HG03442 (cell line): ENCODE data around the gene GAN.
"Not testable (repeated sequence)": the region's sequence is repeated elsewhere in the genome, so short reads cannot be mapped to it uniquely, and the experiment has no call there.

Experiments
- ATAC-seq: cut with Tn5 transposase; IDR thresholded peaks from one replicate; pipeline ENCODE4 v1.9.1; 2021; ENCODE audit warnings: mild to moderate bottlenecking, moderate library complexity; ENCODE audit not compliant: unreplicated experiment

GAN gene

GRCh38 chr16:81307770-81308169 is 7.0 kb upstream of the GAN start:
- no peak for ATAC-seq

GRCh38 chr16:81310045-81310644 is 4.6 kb upstream of the GAN start:
- ATAC-seq = no peak

DNA sequence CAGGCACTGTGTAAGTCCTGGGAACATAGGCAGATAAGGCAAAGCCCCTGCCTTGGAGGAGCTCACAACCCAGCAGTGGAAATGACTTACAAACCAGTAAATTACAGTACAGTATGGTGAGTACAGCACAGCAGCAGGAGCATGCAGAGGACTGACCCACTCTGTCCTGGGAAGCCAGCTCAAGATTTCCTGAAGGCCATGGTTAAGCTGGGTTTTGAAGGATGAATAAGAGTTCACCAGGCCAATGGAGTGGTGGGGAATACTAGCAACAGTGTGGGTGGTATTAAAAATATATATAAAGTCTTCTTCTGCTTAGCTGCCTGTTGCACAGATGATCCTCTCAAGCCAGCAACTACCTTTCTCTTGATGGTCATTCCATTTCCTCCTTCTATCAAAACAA is 3.0 kb upstream of the GAN start:
- no peak for ATAC-seq

- ATAC-seq = no peak
Measured at GRCh38 chr16:81313701-81314602, 810 bp upstream of the GAN start.

DNA sequence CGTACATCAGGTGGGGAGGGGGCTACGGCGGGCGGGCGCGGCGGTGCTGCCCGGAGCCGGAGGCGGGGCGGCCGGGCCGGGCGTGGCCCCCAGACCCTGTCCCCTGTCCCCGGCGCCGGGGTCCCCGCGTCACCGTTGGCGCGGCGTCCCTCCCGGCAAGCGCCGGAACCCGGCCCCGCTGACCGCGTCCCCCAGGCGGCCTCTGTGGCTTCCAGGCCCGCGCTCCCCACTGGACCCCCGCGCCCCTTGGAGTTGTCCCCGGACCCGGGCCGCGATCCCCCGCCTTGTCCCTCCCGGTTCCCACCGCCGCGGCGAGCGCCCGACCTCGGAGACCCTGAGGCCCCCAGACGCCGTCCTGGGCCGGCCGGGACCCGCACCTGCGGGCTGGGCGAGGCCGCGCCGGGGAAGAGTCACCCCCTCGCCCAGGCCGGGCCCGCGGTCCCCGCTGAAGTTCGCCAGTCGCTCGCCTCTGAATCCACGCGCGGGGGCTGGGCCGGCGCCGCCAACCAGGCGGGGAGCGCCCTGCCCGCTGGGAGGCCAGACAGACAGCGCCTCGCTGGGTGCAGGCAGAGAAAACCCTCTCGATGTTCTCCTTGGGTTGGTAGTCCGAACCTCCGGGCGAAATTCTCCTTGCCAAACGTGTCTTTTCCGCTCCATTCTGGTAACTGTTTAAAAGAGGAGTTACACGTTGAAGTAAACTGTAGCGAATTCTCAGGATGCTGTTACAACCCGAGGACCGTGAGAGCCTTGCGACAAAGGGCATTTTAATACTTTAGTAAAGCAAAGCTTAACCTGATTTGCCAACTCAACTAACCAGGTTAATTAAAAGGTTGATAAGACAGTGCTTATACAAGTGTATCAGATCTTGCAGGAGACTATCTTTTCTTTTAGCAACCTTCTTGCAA is 761 bp downstream of the GAN start:
- peak; percentile 28 for ATAC-seq

GRCh38 chr16:81316176-81316496 is 1.4 kb downstream of the GAN start:
- ATAC-seq = no peak

DNA sequence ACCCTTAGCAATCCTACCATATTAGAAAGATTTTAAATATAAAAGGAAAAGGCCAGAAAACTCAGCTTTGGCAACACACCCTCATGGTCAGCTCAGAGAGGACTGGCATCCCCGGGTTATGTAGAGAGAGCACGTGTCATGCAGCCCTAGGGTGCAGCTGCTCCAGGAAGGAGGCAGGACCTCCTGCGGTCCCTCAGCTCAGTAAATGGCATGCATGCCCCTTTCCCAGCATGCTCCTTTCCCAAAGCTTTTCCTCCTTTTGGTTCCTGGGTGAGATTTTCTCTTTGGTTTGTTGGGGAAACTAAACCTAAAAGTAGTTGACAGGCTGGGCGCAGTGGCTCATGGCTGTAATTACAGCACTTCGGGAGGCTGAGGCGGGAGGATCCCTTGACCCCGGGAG is 3.9 kb downstream of the GAN start:
- no peak for ATAC-seq

DNA sequence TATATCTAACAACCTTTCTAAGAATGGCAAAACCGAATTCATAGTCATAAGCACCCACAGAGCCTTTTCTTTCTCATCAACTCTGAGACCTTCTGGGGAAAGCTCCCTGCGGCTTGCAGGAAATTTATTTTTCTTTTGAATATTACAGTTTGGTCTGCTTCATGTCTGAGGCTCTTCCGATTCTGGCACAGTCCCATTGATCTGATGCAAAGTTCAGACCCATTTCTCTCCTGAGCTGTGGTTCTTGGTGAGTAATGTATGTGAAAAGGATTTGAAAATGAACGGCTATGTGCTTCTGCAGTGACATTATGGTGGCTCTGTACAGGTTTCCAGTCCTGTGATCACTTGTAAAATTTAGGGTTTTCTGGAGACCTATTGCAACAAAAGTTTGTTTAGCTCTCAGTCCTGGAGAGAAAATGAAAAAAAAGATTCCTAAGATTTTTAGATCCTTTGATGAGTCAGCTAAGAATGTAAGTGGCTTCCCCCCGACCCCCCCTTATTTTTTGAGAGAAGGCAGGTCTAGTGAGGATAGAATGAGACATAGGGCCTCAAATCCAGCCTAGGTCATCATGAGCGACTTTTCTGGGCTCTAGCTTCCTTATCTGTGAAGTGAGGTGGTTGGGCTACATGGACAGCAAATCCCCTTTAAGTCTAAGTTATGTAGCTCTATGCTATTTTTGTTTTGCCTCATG is 4.6 kb downstream of the GAN start:
- no peak for ATAC-seq

DNA sequence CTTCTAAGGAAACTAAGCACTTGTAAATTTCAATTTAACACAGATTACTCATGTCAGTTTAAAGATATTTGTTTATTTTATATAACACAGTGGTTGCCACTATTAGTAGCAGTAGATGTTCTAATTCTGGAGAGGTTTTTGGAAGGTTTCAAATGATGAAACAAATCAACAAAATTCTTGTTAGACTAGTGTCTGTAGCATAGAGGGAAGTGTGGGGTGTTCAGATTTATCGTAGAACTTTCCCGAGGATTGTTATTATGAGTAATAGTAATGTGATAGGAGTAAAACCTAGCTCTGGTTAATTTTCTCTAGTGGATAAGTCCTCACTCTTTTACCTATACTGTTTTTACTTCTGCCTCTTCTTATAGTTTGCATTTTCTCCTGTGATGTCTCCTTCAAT is 6.3 kb downstream of the GAN start:
- no peak for ATAC-seq

GRCh38 chr16:81321536-81321935 is 6.8 kb downstream of the GAN start:
- no peak for ATAC-seq

GRCh38 chr16:81324808-81325207 is 10.0 kb downstream of the GAN start:
- no peak for ATAC-seq

- ATAC-seq = no peak
Measured at GRCh38 chr16:81327011-81327410, 12.2 kb downstream of the GAN start.

DNA sequence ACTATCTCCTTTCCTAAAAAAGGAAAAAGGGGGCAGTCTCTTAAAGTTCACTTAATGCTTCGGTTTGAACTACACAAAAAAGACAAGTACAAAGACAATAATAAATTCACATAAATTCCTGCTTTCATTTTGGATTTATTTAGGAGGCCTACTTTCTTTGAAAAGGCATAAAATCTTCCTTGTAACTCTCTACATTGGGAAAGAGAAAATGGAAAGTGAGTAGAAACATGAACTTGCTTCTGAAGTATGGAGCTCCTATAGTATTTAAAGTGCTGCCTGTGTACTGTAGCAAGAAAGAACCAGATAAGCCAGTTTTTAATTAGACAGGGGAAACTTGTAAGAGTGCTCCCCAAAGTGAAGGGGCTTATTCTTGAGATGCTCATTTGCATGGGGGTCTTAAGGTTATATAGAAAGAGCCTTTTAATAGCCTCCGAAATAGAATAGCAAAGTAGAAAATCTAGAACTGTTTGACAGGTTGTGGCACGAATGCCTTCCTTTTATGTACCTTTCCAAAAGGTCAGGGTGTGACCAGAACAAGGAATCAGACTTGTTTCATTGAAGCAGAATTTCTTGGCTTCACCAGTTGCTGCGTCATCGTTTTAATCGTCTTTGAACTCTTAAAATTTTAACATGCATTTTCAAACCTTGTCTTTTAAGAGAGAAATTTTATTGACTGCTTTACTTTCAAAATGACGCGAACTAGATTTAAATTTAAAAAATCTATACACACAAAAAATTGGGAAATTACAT is 12.9 kb downstream of the GAN start:
- no peak for ATAC-seq

- ATAC-seq = no peak
Measured at GRCh38 chr16:81329947-81330346, 15.2 kb downstream of the GAN start.

DNA sequence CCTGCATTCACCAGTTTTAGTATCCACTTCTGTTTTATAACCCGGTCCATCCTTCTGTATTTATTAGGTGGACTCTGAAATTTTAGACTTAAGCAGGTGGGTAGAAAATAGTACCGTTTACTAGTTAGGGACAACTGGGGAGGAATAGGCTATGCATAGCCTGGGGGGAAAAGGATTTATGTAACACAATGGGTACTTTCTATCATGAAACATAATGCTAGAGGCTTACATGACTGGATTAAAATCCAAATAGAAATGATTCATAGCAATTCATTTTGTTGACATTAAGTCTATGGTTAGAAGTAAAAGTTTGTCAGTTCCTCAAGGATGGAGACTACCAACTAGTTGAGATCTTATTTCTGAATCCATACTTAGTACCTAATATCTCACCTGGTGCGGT is 18.6 kb downstream of the GAN start:
- ATAC-seq = no peak

GRCh38 chr16:81335669-81336068 is 20.9 kb downstream of the GAN start:
- no peak for ATAC-seq

DNA sequence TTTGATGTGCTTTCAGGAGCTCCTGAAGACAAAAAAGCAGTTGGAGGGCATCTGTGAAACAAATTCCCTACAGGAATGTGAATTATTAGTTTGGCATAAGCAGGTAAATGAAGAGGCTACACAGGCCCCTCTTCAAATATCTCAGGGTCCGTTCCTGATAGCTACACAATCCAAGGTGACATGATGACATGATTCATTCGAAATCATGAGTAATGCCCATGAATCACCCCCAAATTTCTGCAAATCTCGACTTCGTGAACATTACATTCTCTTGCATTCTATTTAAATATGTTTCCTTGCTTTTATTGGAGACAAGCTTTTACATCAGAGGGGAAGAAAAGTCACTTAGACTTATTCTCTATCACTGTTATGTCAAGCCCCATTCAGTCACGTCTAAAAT is 22.3 kb downstream of the GAN start:
- ATAC-seq = no peak

DNA sequence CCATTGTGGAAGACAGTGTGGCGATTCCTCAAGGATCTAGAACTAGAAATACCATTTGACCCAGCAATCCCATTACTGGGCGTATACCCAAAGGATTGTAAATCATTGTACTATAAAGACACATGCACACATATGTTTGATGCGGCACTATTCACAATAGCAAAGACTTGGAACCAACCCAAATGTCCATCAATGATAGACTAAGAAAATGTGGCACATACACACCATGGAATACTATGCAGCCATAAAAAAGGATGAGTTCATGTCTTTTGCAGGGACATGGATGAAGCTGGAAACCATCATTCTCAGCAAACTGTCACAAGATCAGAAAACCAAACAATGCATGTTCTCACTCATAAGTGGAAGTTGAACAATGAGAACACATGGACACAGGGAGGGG is 30.4 kb downstream of the GAN start:
- not testable (repeated sequence) for ATAC-seq

- no peak for ATAC-seq
Measured at GRCh38 chr16:81347425-81347824, 32.7 kb downstream of the GAN start.

DNA sequence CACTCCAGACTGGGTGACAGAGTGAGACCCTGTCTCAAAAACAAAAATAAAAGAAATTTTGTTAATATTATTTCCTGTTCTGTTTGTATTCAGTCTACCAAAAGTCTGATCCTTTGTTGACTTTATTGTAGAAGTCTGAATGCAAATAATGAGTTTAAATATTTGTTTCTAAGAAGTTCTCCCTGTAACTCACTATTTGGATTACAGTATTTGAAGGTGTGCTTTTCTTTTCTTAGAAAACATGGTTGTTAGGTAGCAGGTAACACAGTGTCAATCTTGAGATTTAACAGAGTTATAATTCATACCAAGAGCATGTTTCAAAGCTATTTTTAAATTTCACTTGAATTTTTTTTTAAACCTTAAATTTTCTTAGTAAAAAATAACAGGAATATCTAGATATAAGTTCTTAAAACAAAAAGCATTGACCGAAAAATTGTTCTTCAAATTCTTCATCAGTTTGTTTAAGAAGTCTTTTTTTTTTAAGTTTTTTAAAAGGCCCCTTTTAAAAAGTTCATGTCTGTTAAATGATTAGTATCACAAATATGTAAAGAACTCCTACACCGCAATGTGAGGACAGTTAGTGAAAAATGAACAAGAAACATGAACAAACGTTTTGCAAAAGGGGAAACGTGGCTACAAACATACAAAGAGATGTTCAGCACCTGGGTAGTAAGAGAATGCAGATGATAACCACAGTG is 35.0 kb downstream of the GAN start:
- no peak for ATAC-seq
